ENCODE data around the gene VSTM4.

- TF ChIP-seq CTCF (IDR thresholded peaks at IDR 0.05) (no peak), POLR2AphosphoS5 (IDR thresholded peaks at IDR 0.05) (no peak), POLR2A (IDR thresholded peaks at IDR 0.05) (no peak)
Observed at GRCh38 chr10:49116509-49117375, 1.4 kb upstream of the VSTM4 start.
